ENCODE data around the gene GRAMD1A. TPM values are rescaled to one million over a fixed set of nuclear protein-coding genes. Genes with fewer than 3 reads are reported as not detected.
"Not testable (repeated sequence)": the region's sequence is repeated elsewhere in the genome, so short reads cannot be mapped to it uniquely, and the experiment has no call there.

GRAMD1A gene
- total RNA-seq, 1 donor from 2014 or later, result 67.9 TPM

- Mint-ChIP-seq H3K27ac (ENCODE audit: unreplicated experiment) (no peak overlapping the region), H3K4me3 (ENCODE audit: unreplicated experiment) (no peak overlapping the region), H3K27me3 (ENCODE audit: low read depth) (no peaks in the 10 kb centered on the region), H3K36me3 (ENCODE audit: low read depth) (no peaks in the 10 kb centered on the region), H3K4me1 (ENCODE audit: low read depth) (peaks cover 23% of the 10 kb centered on the region), H3K9me3 (ENCODE audit: low read depth) (no peaks in the 10 kb centered on the region)
- TF ChIP-seq, protein P1, sequence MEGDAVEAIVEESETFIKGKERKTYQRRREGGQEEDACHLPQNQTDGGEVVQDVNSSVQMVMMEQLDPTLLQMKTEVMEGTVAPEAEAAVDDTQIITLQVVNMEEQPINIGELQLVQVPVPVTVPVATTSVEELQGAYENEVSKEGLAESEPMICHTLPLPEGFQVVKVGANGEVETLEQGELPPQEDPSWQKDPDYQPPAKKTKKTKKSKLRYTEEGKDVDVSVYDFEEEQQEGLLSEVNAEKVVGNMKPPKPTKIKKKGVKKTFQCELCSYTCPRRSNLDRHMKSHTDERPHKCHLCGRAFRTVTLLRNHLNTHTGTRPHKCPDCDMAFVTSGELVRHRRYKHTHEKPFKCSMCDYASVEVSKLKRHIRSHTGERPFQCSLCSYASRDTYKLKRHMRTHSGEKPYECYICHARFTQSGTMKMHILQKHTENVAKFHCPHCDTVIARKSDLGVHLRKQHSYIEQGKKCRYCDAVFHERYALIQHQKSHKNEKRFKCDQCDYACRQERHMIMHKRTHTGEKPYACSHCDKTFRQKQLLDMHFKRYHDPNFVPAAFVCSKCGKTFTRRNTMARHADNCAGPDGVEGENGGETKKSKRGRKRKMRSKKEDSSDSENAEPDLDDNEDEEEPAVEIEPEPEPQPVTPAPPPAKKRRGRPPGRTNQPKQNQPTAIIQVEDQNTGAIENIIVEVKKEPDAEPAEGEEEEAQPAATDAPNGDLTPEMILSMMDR (IDR thresholded peaks at IDR 0.05), result no peak
- no peak for DNase-seq (ENCODE audit: low spot score)
Observed at GRCh38 chr19:34994643-34995541, 5.2 kb upstream of the GRAMD1A start.

DNA sequence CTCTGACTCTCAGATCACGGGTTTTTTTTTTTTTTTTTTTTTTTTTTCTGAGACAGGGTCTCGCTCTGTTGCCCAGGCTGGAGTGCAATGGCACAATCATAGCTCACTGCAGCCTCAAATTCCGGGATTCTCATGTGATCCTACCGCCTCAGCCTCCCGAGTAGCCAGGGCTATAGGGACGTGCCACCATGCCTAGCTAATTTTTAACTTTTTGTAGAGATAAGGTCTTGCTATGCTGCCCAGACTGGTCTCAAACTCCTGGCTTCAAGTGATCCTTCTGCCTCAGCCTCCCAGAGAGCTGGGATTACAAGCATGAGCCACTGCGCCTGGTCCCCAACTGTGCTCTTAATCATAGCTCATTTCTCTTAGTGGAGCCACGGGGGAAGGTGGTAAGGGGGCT is 4.6 kb upstream of the GRAMD1A start:
- no peaks in the 10 kb centered on the region for H3K36me3 Mint-ChIP-seq (ENCODE audit: low read depth)
- H3K9me3 Mint-ChIP-seq (ENCODE audit: low read depth), result no peaks in the 10 kb centered on the region
- H3K27ac Mint-ChIP-seq (ENCODE audit: unreplicated experiment), result no peak overlapping the region
- H3K4me3 Mint-ChIP-seq (ENCODE audit: unreplicated experiment), result no peak overlapping the region
- TF ChIP-seq, protein P1 (IDR thresholded peaks at IDR 0.05), result no peak
- no peaks in the 10 kb centered on the region for H3K27me3 Mint-ChIP-seq (ENCODE audit: low read depth)
- peaks cover 23% of the 10 kb centered on the region for H3K4me1 Mint-ChIP-seq (ENCODE audit: low read depth)
- no peak for DNase-seq (ENCODE audit: low spot score)

GRCh38 chr19:34997071-34997617 is 3.0 kb upstream of the GRAMD1A start:
- Mint-ChIP-seq H3K27ac (ENCODE audit: unreplicated experiment) (peak overlapping the region; percentile 81), H3K27me3 (ENCODE audit: low read depth) (no peaks in the 10 kb centered on the region), H3K4me1 (ENCODE audit: low read depth) (peaks cover 35% of the 10 kb centered on the region), H3K36me3 (ENCODE audit: low read depth) (no peaks in the 10 kb centered on the region), H3K9me3 (ENCODE audit: low read depth) (no peaks in the 10 kb centered on the region), H3K4me3 (ENCODE audit: unreplicated experiment) (no peak overlapping the region)
- DNase-seq (ENCODE audit: low spot score), result no peak
- TF ChIP-seq, protein P1 (IDR thresholded peaks at IDR 0.05), result no peak

DNA sequence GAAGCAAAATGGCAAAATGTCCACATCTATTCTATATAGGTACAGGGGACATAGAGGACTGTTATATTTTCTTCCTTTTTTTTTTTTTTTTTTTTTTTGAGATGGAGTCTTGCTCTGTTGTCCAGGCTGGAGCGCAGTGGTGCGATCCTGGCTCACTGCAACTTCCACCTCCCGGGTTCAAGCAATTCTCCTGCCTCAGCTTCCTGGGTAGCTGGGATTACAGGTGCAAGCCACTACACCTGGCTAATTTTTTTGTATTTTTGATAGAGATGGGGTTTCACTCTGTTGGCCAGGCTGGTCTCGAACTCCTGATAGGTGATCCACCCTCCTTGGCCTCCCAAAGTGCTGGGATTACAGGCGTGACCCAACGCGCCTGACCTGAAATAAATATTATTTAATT is 1.9 kb upstream of the GRAMD1A start:
- H3K4me1 Mint-ChIP-seq (ENCODE audit: low read depth), result peaks cover 45% of the 10 kb centered on the region
- not testable (repeated sequence) for H3K4me3 Mint-ChIP-seq (ENCODE audit: unreplicated experiment); H3K9me3 Mint-ChIP-seq (ENCODE audit: low read depth); H3K36me3 Mint-ChIP-seq (ENCODE audit: low read depth); H3K27me3 Mint-ChIP-seq (ENCODE audit: low read depth); H3K27ac Mint-ChIP-seq (ENCODE audit: unreplicated experiment); DNase-seq (ENCODE audit: low spot score)

DNA sequence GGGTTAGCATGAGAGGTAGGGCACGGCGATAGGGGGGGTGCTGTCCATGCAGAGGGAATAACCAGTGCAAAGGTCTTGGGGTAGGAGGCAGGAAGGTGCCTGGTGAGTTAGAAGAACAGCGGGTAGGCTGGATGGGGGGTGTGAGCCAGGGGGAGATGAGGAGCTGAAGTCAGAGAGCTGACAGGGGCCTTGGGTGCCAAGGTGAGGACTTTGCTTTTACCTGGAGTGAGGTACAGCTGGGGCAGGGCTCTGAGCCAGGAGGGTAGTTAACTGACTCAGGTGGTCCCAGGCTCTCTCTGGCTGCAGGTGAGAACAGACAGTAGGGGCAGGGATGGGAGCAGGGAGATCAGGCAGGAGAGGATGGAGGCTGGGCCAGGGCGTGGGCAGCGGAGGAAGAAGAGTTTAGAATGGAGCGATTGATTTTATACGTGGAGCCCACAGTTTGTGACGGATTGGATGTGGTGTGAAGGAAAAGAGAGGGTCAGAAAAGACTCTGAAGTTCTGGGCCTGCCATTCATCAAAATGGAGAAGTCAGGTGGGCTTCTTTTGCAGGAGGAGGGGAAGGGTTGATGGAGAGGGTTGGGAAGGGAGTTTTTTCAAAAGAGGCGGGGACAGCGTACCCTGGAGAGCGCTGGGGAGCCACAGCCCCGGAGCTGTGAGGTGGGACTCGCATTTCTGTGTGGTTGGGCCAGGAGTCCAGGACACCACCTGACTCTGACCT is 1.2 kb upstream of the GRAMD1A start:
- Mint-ChIP-seq H3K9me3 (ENCODE audit: low read depth) (no peaks in the 10 kb centered on the region), H3K27ac (ENCODE audit: unreplicated experiment) (peak overlapping the region; percentile 94), H3K36me3 (ENCODE audit: low read depth) (no peaks in the 10 kb centered on the region), H3K27me3 (ENCODE audit: low read depth) (no peaks in the 10 kb centered on the region), H3K4me3 (ENCODE audit: unreplicated experiment) (peak overlapping the region; percentile 74), H3K4me1 (ENCODE audit: low read depth) (peaks cover 51% of the 10 kb centered on the region)
- DNase-seq (ENCODE audit: low spot score), result no peak
- TF ChIP-seq, protein P1 (IDR thresholded peaks at IDR 0.05), result no peak

Measured in chondrocyte (in vitro differentiated cells).